Stimulated activated CD4-positive, alpha-beta T cell treated with anti-CD3 and anti-CD28 coated beads, Interleukin-1b, Interleukin-23, amount 100 ng/mL, for 4 hours (primary cell): ENCODE measurements around the gene RASAL3.
A peak's percentile ranks its signal among the peaks of the same experiment; 100 is the strongest.
"Not testable (repeated sequence)": the region's sequence is repeated elsewhere in the genome, so short reads cannot be mapped to it uniquely, and the experiment has no call there.

ENCODE experiments used
- DNase-seq, 2 donors: peaks; one replicate each; pipeline ENCODE4 v3.0.0-alpha.2; 2020; ENCODE audit warnings: low read depth in 2 of 2

RASAL3 gene

GRCh38 chr19:15464394-15465385 is at the start of gene RASAL3:
Gene RASAL3, minus strand, starts transcription at chr19:15464544. Its CDS starts 186 bp downstream, at chr19:15464358.
- DNase-seq: peak; percentile 48 to 49

GRCh38 chr19:15511671-15512424 is 47.5 kb upstream of the RASAL3 start:
- no peak for DNase-seq

- peak in 1 of 2 donors; percentile 14 for DNase-seq
Measured at GRCh38 chr19:15508035-15508710, 43.8 kb upstream of the RASAL3 start, which contains the start of gene CYP4F22. Gene CYP4F22, plus strand, starts transcription at chr19:15508525. Its CDS starts 16,812 bp downstream, at chr19:15525337.

GRCh38 chr19:15507068-15508034 is 43.0 kb upstream of the RASAL3 start:
- DNase-seq: no peak

GRCh38 chr19:15506074-15506571 is 41.8 kb upstream of the RASAL3 start:
- DNase-seq: no peak

GRCh38 chr19:15502264-15502663 is 37.9 kb upstream of the RASAL3 start:
- no peak for DNase-seq

- DNase-seq: no peak
Measured at GRCh38 chr19:15501596-15501995, 37.3 kb upstream of the RASAL3 start.

GRCh38 chr19:15498910-15499309 is 34.6 kb upstream of the RASAL3 start:
- no peak for DNase-seq

- no peak for DNase-seq
Measured at GRCh38 chr19:15498156-15498858, 34.0 kb upstream of the RASAL3 start.

- no peak for DNase-seq
Measured at GRCh38 chr19:15495151-15495550, 30.8 kb upstream of the RASAL3 start.

- DNase-seq: no peak
Measured at GRCh38 chr19:15488489-15489226, 24.3 kb upstream of the RASAL3 start.

- DNase-seq: no peak
Measured at GRCh38 chr19:15487038-15487437, 22.7 kb upstream of the RASAL3 start.

- not testable (repeated sequence) for DNase-seq
Measured at GRCh38 chr19:15485768-15486167, 21.4 kb upstream of the RASAL3 start.

- not testable (repeated sequence) for DNase-seq
Measured at GRCh38 chr19:15480996-15481395, 16.7 kb upstream of the RASAL3 start.

GRCh38 chr19:15479391-15480345 is 15.3 kb upstream of the RASAL3 start, which contains the start of gene PGLYRP2:
Gene PGLYRP2, minus strand, starts transcription at chr19:15479501. Its CDS starts 130 bp downstream, at chr19:15479371.
- DNase-seq: no peak

GRCh38 chr19:15476325-15476724 is 12.0 kb upstream of the RASAL3 start:
- no peak for DNase-seq

- no peak for DNase-seq
Measured at GRCh38 chr19:15475611-15476010, 11.3 kb upstream of the RASAL3 start.

GRCh38 chr19:15475169-15475568 is 10.8 kb upstream of the RASAL3 start:
- DNase-seq: no peak
